ENCODE measurements around the gene EVPLL.
"Not testable (repeated sequence)": the region's sequence is repeated elsewhere in the genome, so short reads cannot be mapped to it uniquely, and the experiment has no call there.

EVPLL gene

DNA sequence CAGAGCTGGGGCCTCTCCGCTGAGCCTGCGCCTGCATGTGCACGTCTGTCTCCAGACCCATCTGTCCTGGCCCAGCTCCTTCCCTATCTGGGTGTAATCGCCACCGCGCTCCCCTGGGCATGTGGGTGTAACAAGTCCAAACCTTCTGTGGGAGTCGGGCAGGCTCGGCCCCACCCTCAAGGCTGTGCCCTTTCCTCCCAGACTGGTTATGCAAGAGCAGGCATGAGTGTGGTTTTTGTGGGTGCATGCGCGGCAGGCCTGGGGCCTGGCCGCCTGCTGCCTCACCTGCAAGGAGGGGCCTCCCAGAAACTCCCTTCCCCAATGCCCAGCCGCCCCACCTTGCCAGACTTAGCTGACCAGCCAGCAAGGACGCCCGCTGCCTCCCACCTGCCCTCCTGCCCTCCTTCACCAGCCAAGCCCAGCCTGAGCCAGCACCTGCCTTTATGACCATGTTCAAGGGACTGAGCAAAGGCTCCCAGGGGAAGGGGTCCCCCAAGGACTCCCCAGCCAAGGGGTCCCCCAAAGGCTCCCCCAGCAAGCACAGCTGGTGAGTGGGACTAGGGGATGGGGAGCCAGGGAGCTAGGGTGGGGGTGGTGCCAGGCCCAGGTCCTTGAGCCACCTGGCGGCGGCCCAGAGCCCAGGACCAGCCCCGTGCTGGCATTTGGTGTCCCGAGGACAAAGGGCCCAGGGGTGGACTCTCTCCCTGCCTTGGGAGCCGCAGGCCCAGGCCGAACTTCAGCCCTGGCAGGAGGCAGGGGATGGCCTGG, at the start of gene EVPLL:
Gene EVPLL (plus strand): TSS at position 342 of the 768 bp plus-strand sequence. CDS start 3,160 bp downstream, outside the sequence.
- DNase-seq, result peak; percentile 41

GRCh38 chr17:18328643-18329204, 48.9 kb upstream of the EVPLL start:
- DNase-seq, result no peak

DNA sequence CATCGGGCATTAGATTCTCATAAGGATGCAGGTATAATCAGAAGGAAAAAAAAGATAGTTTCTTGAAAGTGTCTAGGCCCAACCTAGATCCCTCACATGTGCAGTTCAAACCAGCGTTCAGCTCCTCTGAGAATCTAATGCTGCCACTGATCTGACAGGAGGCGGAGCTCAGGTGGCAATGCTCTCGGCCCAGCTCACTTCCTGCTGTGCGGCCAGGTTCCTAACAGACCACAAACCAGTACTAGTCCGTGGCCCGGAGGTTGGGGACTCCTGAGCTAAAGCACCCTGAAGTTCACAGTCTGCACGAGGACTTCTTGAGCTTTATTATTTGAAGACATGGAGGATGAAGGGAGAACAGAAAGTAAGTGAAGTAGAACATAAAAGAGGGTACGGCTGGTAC, 45.7 kb upstream of the EVPLL start:
- no peak for DNase-seq

DNA sequence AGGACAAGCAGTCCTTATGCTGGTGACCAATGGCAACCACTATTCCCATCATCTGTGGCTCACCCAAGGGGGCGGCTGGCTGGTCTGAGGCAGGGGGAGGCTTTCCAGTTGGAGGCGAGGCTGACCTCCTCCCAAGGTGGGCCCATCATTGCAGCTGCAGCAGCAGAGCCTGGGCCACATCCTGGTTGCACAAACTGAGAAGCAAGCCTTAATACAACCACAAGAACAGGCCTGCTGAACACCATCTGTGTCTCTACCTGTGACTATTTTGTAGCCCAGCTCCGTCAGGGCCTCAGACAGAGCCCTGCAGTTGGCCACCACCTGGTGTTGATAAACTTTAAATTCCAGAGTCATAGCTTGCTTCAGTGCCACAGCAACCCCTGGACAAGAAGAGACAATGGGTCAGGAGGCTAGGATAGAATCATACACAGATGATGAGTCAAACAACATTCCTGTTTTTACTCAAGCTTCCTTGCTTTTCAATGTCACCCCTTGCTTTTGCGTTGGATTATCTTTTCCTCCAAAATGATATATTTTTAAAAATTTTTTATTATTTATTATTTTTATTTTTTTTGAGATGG, 44.6 kb upstream of the EVPLL start:
- DNase-seq, result no peak

DNA sequence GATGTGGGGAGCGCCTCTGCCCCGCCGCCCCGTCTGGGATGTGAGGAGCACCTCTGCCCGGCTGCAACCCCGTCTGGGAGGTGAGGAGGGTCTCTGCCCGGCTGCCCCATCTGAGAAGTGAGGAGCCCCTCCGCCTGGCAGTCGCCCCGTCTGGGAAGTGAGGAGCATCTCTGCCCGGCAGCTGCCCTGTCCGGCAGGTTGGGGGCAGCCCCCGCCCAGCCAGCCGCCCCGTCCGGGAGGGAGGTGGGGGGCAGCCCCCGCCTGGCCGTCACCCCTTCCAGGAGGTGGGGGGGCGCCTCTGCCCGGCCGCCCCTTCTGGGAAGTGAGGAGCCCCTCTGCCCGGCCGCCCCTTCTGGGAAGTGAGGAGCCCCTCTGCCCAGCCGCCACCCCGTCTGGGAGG, 39.4 kb upstream of the EVPLL start:
- not testable (repeated sequence) for DNase-seq

GRCh38 chr17:18339933-18340332, 37.6 kb upstream of the EVPLL start:
- no peak for DNase-seq

- no peak for DNase-seq
Measured at GRCh38 chr17:18344021-18344420, 33.6 kb upstream of the EVPLL start.

DNA sequence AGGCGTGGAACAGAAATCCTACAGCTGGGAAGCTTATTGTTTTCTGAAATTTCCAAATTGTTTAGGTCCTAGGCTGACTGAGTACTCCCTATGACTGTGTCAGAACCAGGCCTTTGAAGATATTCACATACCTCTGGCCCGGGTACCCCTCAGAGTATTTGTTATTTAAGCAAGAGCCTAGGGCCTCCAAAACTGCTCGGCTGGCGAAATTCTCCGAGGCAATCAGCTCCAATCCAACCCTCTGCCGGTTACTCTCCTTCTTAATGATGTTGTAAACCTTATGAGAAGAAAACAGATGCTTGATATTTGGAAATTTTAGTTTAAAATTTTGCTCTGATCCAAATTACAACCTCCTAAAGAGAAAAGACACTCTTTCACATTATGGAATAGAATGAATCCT, 24.0 kb upstream of the EVPLL start:
- DNase-seq, result no peak

- DNase-seq, result no peak
Measured at GRCh38 chr17:18356624-18357023, 21.0 kb upstream of the EVPLL start.

DNA sequence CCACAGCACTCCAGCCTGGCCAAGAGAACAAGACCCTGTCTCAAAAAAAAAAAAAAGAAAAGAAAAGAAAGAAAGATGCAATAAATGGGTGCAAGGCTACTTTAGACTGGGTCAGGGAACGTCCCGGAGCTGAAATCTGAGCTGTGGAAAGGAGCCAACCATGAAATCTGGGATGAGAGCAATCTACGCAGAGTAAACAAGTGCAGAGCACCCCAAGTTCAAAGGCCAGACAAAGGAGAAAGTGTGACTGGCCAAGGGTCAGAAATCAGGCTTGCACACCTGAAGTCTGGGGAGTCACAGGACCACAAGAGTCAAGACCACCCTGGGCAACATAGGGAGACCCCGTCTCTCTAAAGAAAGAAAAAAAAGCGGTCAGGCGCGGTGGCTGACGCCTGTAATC, 17.1 kb upstream of the EVPLL start:
- DNase-seq, result no peak

GRCh38 chr17:18361837-18362697, 15.5 kb upstream of the EVPLL start:
- DNase-seq, result no peak

GRCh38 chr17:18362698-18363100, 14.9 kb upstream of the EVPLL start:
- no peak for DNase-seq

GRCh38 chr17:18363101-18364049, 14.2 kb upstream of the EVPLL start, which contains the start of gene SHMT1:
SHMT1 (minus strand) TSS chr17:18363550; CDS start chr17:18355981, 7,569 bp downstream.
- peak; percentile 88 for DNase-seq

- no peak for DNase-seq
Measured at GRCh38 chr17:18364166-18364565, 13.4 kb upstream of the EVPLL start.

DNA sequence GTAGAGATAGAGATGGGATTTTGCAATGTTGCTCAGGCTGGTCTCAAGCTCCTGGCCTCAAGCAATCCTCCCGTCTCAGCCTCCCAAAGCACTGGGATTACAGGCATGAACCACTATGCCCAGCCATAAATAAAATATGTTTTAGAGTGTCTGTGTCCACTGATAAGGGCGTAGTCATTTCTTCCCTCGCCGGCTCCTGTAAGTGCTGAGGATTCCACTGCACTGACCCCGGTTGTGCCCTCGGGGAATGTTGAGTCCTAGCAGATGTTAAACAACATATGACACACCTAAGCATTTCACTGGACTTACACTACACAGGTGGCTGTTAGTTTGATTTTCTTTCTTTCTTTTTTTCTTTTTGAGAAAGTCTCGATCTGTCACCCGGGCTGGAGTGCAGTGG, 8.6 kb upstream of the EVPLL start:
- no peak for DNase-seq

GRCh38 chr17:18370761-18371160, 6.8 kb upstream of the EVPLL start:
- DNase-seq, result no peak

DNA sequence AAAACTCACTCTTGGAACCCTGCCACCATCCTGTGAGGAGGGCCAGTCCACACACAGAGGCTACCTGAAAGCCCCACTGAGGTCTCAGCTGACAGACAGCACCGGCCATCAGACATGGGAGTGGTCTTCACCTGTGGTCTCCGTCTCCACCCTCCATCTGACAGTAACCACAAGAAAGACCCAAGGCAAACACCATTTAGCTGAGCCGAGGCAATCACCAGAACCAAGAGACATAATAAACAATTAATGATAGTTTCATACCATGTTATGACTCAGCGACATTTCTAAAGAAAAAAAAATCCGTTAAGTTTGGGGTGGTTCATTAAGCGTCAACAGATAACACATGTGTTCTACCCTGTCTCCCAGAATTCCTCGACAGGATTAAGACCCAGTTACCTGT, 6.1 kb upstream of the EVPLL start:
- no peak for DNase-seq

- not testable (repeated sequence) for DNase-seq
Measured at GRCh38 chr17:18373181-18373580, 4.4 kb upstream of the EVPLL start.

GRCh38 chr17:18374216-18374615, 3.4 kb upstream of the EVPLL start:
- no peak for DNase-seq

DNA sequence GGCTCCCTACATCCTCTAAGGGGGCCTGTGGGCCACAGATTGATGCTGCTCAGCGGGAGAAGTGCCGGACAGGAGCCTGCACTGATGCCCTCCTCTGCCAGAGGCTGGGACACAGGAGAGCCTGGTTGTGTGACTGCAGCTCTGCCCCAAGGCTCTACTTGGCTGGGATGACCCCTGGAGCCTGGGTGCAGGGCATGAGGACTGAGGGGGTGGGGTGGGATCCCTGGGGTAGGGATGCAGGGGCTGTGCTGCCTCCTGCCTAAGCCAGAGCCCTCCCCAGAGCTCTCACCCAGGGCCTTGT, 577 bp downstream of the EVPLL start:
- DNase-seq, result no peak

DNA sequence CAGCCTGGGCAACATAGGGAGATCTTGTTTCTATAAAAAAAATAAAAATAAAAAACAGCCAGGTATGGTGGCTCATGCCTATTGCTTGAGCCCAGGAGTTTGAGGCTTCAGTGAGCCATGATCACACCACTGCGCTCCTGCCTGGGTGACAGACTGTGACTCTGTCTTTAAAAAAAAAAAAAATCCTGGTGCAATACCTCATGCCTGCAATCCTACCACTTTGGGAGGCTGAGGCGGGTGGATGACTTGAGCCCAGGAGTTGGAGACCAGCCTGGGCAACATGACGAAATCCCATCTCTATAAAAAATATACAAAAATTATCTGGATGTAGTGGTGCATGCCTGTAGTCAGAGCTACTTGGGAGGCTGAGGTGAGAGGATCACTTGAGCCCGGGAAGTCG, 1.0 kb downstream of the EVPLL start:
- DNase-seq, result not testable (repeated sequence)
